PC-9 (cell line): ENCODE results near the gene TMEM214.

ENCODE experiments used
- CTCF ChIP-seq: fragments of 200-600 bp; sonication (generic); conservative IDR thresholded peaks from 2 replicates; pipeline ENCODE4 v1.6.1; 2017; ENCODE audit warnings: mixed run types, antibody characterized with exemption, mild to moderate bottlenecking, moderate library complexity
- EZH2 ChIP-seq: fragments of 200-600 bp; sonication (generic); IDR thresholded peaks from 2 replicates; pipeline ENCODE4 v1.8.0; 2017; ENCODE audit warnings: antibody characterized with exemption, low read depth

GRCh38 chr2:27013738-27014137 lies 19.0 kb upstream of the TMEM214 start:
- TF ChIP-seq CTCF: no peak
- TF ChIP-seq EZH2: no peak
